Measurements from ENCODE around the gene RABEP2. TPM values are rescaled to one million over a fixed set of nuclear protein-coding genes. Genes with fewer than 3 reads are reported as not detected.
"Not testable (repeated sequence)": the region's sequence is repeated elsewhere in the genome, so short reads cannot be mapped to it uniquely, and the experiment has no call there.

RABEP2 gene
- polyA plus RNA-seq, 3 donors, result 14.0 to 18.3 (median 17.5) TPM

- no peak for DNase-seq (ENCODE audit: low read depth in 3 of 3, low spot score in 2 of 3)
Observed at GRCh38 chr16:28904828-28905227, 20.2 kb downstream of the RABEP2 start.

- no peak for DNase-seq (ENCODE audit: low read depth in 3 of 3, low spot score in 2 of 3)
Observed at GRCh38 chr16:28904363-28904762, 20.7 kb downstream of the RABEP2 start.

GRCh38 chr16:28903344-28904042 lies 21.5 kb downstream of the RABEP2 start:
- DNase-seq (ENCODE audit: low read depth in 3 of 3, low spot score in 2 of 3), result no peak

GRCh38 chr16:28902909-28903308 lies 22.1 kb downstream of the RABEP2 start:
- no peak for DNase-seq (ENCODE audit: low read depth in 3 of 3, low spot score in 2 of 3)

GRCh38 chr16:28901862-28902261 lies 23.2 kb downstream of the RABEP2 start:
- DNase-seq (ENCODE audit: low read depth in 3 of 3, low spot score in 2 of 3), result no peak

GRCh38 chr16:28900601-28901000 lies 24.4 kb downstream of the RABEP2 start:
- no peak for DNase-seq (ENCODE audit: low read depth in 3 of 3, low spot score in 2 of 3)

- no peak for DNase-seq (ENCODE audit: low read depth in 3 of 3, low spot score in 2 of 3)
Observed at GRCh38 chr16:28899882-28900590, 25.0 kb downstream of the RABEP2 start.

GRCh38 chr16:28898942-28899341 lies 26.1 kb downstream of the RABEP2 start:
- DNase-seq (ENCODE audit: low read depth in 3 of 3, low spot score in 2 of 3), result no peak

GRCh38 chr16:28898266-28898665 lies 26.8 kb downstream of the RABEP2 start:
- no peak for DNase-seq (ENCODE audit: low read depth in 3 of 3, low spot score in 2 of 3)

- DNase-seq (ENCODE audit: low read depth in 3 of 3, low spot score in 2 of 3), result no peak
Observed at GRCh38 chr16:28897826-28898225, 27.2 kb downstream of the RABEP2 start.

GRCh38 chr16:28895609-28896008 lies 29.4 kb downstream of the RABEP2 start:
- no peak for DNase-seq (ENCODE audit: low read depth in 3 of 3, low spot score in 2 of 3)

- no peak for DNase-seq (ENCODE audit: low read depth in 3 of 3, low spot score in 2 of 3)
Observed at GRCh38 chr16:28893291-28893690, 31.7 kb downstream of the RABEP2 start.

GRCh38 chr16:28891964-28892890 lies 32.8 kb downstream of the RABEP2 start:
- no peak for DNase-seq (ENCODE audit: low read depth in 3 of 3, low spot score in 2 of 3)

- DNase-seq (ENCODE audit: low read depth in 3 of 3, low spot score in 2 of 3), result not testable (repeated sequence)
Observed at GRCh38 chr16:28890355-28890754, 34.7 kb downstream of the RABEP2 start.

- no peak for DNase-seq (ENCODE audit: low read depth in 3 of 3, low spot score in 2 of 3)
Observed at GRCh38 chr16:28886945-28887344, 38.1 kb downstream of the RABEP2 start.

- DNase-seq (ENCODE audit: low read depth in 3 of 3, low spot score in 2 of 3), result no peak
Observed at GRCh38 chr16:28884045-28884444, 41.0 kb downstream of the RABEP2 start.

- DNase-seq (ENCODE audit: low read depth in 3 of 3, low spot score in 2 of 3), result no peak
Observed at GRCh38 chr16:28883221-28883996, 41.6 kb downstream of the RABEP2 start.

- no peak for DNase-seq (ENCODE audit: low read depth in 3 of 3, low spot score in 2 of 3)
Observed at GRCh38 chr16:28882551-28883160, 42.4 kb downstream of the RABEP2 start.

GRCh38 chr16:28881565-28881964 lies 43.5 kb downstream of the RABEP2 start:
- not testable (repeated sequence) for DNase-seq (ENCODE audit: low read depth in 3 of 3, low spot score in 2 of 3)

- no peak for DNase-seq (ENCODE audit: low read depth in 3 of 3, low spot score in 2 of 3)
Observed at GRCh38 chr16:28880955-28881354, 44.1 kb downstream of the RABEP2 start.
